IPS-15b (cell line): Measurements from ENCODE around the gene SMAD6.

ENCODE experiments used
- H3K27me3 ChIP-seq: one replicate; pipeline ENCODE4 v1.6.1; 2013; ENCODE audit warnings: low read length; ENCODE audit not compliant: control insufficient read depth, insufficient read depth
- H3K36me3 ChIP-seq: one replicate; pipeline ENCODE4 v1.6.1; 2013; ENCODE audit warnings: low read length; ENCODE audit not compliant: control insufficient read depth, insufficient read depth
- H3K4me1 ChIP-seq: one replicate; pipeline ENCODE4 v1.6.1; 2013; ENCODE audit warnings: mild to moderate bottlenecking, low read length; ENCODE audit not compliant: control insufficient read depth, insufficient read depth
- H3K4me3 ChIP-seq: one replicate; pipeline ENCODE4 v1.5.1; 2013; ENCODE audit warnings: low read depth, low read length
- H3K9ac ChIP-seq: one replicate; pipeline ENCODE4 v1.6.1; 2013; ENCODE audit warnings: low read depth, mild to moderate bottlenecking, low read length
- H3K9me3 ChIP-seq: one replicate; pipeline ENCODE4 v1.6.1; 2013; ENCODE audit warnings: mild to moderate bottlenecking, low read length; ENCODE audit not compliant: control insufficient read depth, insufficient read depth

SMAD6 gene

DNA sequence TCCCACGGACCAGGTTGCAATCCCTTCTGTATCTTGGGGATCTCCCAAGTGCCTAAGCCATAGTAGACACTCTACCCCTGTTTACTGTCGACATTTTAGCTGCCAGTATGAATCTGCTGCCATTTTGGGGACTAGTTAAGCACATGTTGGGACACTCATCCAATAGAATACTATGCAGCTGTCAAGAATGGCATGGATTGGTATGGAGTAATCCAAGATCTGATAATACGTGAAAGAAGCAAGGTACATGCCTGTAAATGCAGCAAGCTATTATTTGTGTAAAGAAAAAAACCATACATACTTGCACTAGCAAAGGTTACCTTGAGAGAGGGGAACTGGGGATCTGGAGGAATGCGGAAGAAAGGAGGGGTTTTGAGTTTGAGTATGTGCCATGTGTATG, 129.3 kb downstream of the SMAD6 start:
- H3K9me3 ChIP-seq, result no peaks in the 10 kb centered on the region
- no peaks in the 10 kb centered on the region for H3K36me3 ChIP-seq
- no peak overlapping the region for H3K4me3 ChIP-seq

DNA sequence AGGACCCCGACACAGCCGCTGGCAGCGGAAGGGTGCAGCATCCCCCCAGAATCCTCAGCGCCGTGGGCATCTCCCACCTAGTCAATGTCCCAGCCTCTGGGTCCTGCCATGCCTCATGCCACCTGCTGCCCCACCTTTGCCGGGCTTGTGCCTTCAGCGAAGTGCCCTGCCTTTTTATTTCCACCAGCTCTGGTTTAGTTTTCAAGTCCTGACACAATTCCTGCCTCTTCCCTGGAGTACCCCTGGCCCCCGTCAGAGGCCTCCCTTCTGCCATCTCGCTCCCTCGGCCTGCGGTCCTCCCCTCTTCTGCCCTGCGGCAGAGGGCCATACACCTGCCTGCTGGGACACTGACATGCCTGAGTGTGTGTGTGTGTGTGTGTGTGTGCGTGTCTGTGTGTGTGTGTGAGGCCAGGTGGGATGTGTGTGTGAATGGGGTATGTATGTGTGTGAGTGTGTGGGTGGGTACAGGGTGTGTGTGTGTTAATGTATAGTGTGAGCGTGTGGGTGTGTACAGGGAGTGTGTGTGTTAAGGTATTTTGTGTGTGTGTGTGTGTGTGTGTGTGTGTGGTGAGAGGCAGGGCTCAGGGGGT, 129.9 kb downstream of the SMAD6 start:
- H3K36me3 ChIP-seq, result no peaks in the 10 kb centered on the region
- H3K4me3 ChIP-seq, result no peak overlapping the region
- no peak overlapping the region for H3K9ac ChIP-seq
- H3K4me1 ChIP-seq, result peaks cover 12% of the 10 kb centered on the region
- H3K9me3 ChIP-seq, result no peaks in the 10 kb centered on the region
- no peaks in the 10 kb centered on the region for H3K27me3 ChIP-seq

More for the DNA sequence above, 129.3 kb downstream of the SMAD6 start:
- Histone ChIP-seq H3K27me3 (no peaks in the 10 kb centered on the region), H3K4me1 (peaks cover 18% of the 10 kb centered on the region), H3K9ac (no peak overlapping the region)
